Fibroblast of skin of left biceps (primary cell): ENCODE measurements around the gene VMP1.
"Not testable (repeated sequence)": the region's sequence is repeated elsewhere in the genome, so short reads cannot be mapped to it uniquely, and the experiment has no call there.

Experiments
- DNase-seq, 2 experiments: peaks; one replicate each; pipeline ENCODE4 v3.0.0-alpha.2; 2013; ENCODE audit warnings: low read depth in 2 of 2

Gene VMP1

GRCh38 chr17:59776577-59776976 lies 69.1 kb downstream of the VMP1 start:
- DNase-seq, result no peak

- DNase-seq, result no peak
Measured at GRCh38 chr17:59777033-59777432, 69.6 kb downstream of the VMP1 start.

GRCh38 chr17:59778996-59779395 lies 71.5 kb downstream of the VMP1 start:
- no peak for DNase-seq

- no peak for DNase-seq
Measured at GRCh38 chr17:59779521-59779920, 72.1 kb downstream of the VMP1 start.

- DNase-seq, result not testable (repeated sequence)
Measured at GRCh38 chr17:59780548-59780947, 73.1 kb downstream of the VMP1 start.

- DNase-seq, result no peak
Measured at GRCh38 chr17:59783221-59784047, 76.0 kb downstream of the VMP1 start.

- no peak for DNase-seq
Measured at GRCh38 chr17:59785091-59785799, 77.8 kb downstream of the VMP1 start.

GRCh38 chr17:59786213-59786535 lies 78.7 kb downstream of the VMP1 start:
- DNase-seq, result no peak

GRCh38 chr17:59786536-59787319 lies 79.3 kb downstream of the VMP1 start:
- peak; percentile 100 for DNase-seq

GRCh38 chr17:59789849-59790248 lies 82.4 kb downstream of the VMP1 start:
- DNase-seq, result not testable (repeated sequence)

- not testable (repeated sequence) for DNase-seq
Measured at GRCh38 chr17:59790418-59790817, 83.0 kb downstream of the VMP1 start.

GRCh38 chr17:59790910-59791309 lies 83.5 kb downstream of the VMP1 start:
- DNase-seq, result no peak

GRCh38 chr17:59791603-59792457 lies 84.4 kb downstream of the VMP1 start:
- DNase-seq, result peak in 1 of 2 experiments; percentile 51

- DNase-seq, result not testable (repeated sequence)
Measured at GRCh38 chr17:59792458-59792823, 85.0 kb downstream of the VMP1 start.

- no peak for DNase-seq
Measured at GRCh38 chr17:59793205-59793604, 85.8 kb downstream of the VMP1 start.

GRCh38 chr17:59796138-59796537 lies 88.7 kb downstream of the VMP1 start:
- DNase-seq, result no peak

GRCh38 chr17:59796785-59797205 lies 89.3 kb downstream of the VMP1 start:
- no peak for DNase-seq

GRCh38 chr17:59798111-59798510 lies 90.7 kb downstream of the VMP1 start:
- no peak for DNase-seq

- no peak for DNase-seq
Measured at GRCh38 chr17:59800530-59800942, 93.1 kb downstream of the VMP1 start.

GRCh38 chr17:59802160-59802559 lies 94.7 kb downstream of the VMP1 start:
- no peak for DNase-seq

- no peak for DNase-seq
Measured at GRCh38 chr17:59804901-59805465, 97.5 kb downstream of the VMP1 start.
